ENCODE results near the gene C1QTNF6.

C1QTNF6 gene

DNA sequence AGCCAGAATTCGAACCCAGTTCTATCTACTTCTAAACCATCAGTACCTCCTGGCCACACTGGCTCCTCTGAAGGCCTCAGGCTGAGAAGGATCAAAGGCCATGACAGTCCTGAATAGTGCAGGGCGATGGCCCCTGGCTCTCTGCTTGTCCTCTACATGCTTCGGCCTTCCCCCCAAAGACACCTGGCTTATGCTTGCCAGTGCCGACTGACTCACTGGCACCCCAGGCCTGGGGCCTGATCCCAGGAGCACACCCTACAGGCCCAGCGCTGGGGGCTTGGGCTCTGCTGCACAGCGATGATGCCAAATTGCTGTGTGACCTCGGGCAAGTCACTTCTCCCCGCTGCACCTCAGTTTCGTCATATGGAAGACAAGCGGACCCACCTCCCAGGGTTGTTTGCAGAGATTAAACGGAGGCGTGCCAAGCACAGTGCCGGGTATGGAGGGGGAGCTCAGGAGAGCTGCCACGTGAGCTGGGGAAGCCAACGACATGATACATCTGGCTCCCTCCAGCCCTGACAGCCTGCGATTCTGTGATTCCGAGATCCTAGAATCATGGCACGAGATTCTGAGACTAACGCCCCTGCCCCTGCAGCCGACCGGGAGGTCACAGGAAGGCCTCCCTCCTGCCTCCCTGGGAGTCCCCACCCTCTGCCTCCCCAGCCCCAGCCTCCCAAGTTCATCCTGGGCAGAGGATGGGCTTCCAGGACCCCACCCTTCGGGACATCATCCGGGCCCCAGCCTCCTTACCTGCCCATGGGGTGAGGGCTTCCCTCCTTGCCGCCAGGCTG is 23.2 kb upstream of the C1QTNF6 start:
- Histone ChIP-seq H3K27ac (replicated peaks) (no peak overlapping the region), H3K27me3 (ENCODE audit: insufficient read depth, poor library complexity, severe bottlenecking) (no peaks in the 10 kb centered on the region), H3K4me3 (replicated peaks; ENCODE audit: insufficient read depth, low read length) (no peak overlapping the region)
- no peak for TF ChIP-seq SPI1 (IDR thresholded peaks at IDR 0.05; ENCODE audit: borderline replicate concordance, low read depth)
- TF ChIP-seq POLR2AphosphoS5 (IDR thresholded peaks at IDR 0.05; ENCODE audit: low read depth) = no peak
- TF ChIP-seq GABPA (IDR thresholded peaks at IDR 0.05; ENCODE audit: low read depth) = no peak
- no peak for TF ChIP-seq CTCF (IDR thresholded peaks at IDR 0.05; ENCODE audit: insufficient read depth, low read length)
- no peak for TF ChIP-seq REST (IDR thresholded peaks at IDR 0.05; ENCODE audit: insufficient replicate concordance, low read depth)
- DNase-seq (ENCODE audit: low read depth in 1 of 2, low spot score in 1 of 2) = no peak

DNA sequence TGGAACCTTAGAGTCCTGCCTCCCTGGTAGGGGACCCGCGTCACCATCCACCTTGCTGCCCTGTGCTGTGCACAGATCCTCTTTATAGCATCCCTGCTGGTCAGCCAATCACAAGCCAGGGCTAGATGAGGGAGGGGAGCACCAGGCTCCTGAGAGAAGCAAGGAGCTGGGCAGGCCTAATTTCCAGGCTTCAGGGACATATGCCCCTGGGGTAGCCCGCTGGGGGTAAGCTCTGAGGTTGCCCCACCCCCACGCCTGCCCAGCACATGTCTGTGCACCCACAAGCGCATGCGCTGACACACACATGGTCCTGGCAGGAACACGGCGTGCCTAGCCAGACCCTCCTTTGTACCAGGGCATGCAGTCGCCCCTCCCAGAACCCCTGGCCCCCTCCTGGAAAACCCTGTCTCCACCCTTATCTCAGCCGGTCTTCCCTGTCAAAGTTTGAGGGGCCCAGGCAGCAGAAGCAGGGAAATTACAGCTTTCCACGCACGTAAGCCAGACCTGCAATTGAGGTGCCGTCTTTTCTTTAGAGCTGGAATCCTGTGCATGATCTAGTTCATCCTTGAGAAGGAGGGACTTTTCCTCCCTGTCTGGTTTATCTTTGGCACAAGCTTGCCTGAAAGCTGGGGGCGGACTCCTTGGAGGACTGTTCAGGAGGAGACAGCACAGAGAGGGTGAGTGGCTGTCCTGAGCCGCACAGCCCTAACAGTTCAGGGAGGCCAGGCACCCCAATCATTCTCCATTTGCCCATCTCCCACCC is 22.2 kb upstream of the C1QTNF6 start:
- no peaks in the 10 kb centered on the region for H3K27me3 ChIP-seq (ENCODE audit: insufficient read depth, poor library complexity, severe bottlenecking)
- no peak overlapping the region for H3K4me3 ChIP-seq (replicated peaks; ENCODE audit: insufficient read depth, low read length)
- DNase-seq (ENCODE audit: low read depth in 1 of 2, low spot score in 1 of 2) = no peak
- TF ChIP-seq GABPA (IDR thresholded peaks at IDR 0.05; ENCODE audit: low read depth) = no peak
- no peak for TF ChIP-seq CTCF (IDR thresholded peaks at IDR 0.05; ENCODE audit: insufficient read depth, low read length)
- TF ChIP-seq SPI1 (IDR thresholded peaks at IDR 0.05; ENCODE audit: borderline replicate concordance, low read depth) = no peak
- TF ChIP-seq POLR2AphosphoS5 (IDR thresholded peaks at IDR 0.05; ENCODE audit: low read depth) = no peak
- no peak for TF ChIP-seq REST (IDR thresholded peaks at IDR 0.05; ENCODE audit: insufficient replicate concordance, low read depth)
- H3K27ac ChIP-seq (replicated peaks) = no peak overlapping the region

DNA sequence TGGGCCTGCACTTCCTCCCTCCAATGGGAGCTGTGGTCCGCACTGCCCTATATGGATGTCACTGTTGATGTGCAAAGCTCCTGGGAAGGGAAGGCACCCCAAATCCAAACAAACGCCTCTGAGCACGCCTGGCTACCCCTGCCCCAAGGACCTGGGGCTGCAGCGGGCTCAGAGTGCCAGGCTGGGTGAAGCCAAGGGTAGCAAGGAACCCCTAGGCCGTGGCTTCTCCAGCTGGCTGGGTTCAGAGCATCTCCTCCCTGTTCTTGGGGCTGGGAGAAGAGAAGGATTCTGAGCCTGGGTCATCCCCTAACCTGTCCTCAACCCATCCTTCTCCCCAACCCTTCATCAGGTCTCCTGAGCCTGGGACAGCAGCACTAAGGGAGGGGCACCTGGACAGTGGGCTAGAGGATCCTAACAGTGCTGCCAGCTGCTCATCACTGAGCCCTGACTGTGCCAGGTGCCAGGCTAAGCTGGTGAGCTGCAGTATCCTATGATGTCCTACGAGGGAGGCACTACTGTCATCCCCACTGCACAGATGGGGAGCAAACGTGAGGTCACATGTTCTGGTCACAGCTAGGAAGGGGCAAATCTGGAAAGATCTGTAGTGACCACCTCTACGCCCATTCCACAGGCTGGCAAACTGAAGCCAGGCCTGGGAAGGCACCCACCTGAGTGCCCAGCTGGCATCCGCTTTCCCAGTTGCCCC is 21.2 kb upstream of the C1QTNF6 start:
- no peaks in the 10 kb centered on the region for H3K27me3 ChIP-seq (ENCODE audit: insufficient read depth, poor library complexity, severe bottlenecking)
- TF ChIP-seq SPI1 (IDR thresholded peaks at IDR 0.05; ENCODE audit: borderline replicate concordance, low read depth) = no peak
- no peak overlapping the region for H3K27ac ChIP-seq (replicated peaks)
- no peak overlapping the region for H3K4me3 ChIP-seq (replicated peaks; ENCODE audit: insufficient read depth, low read length)
- DNase-seq (ENCODE audit: low read depth in 1 of 2, low spot score in 1 of 2) = no peak
